Measurements from ENCODE around the gene SMIM13. TPM values are rescaled to one million over a fixed set of nuclear protein-coding genes. Genes with fewer than 3 reads are reported as not detected.

SMIM13 gene
- total and polyA plus RNA-seq, 2 of the 4 experiments (the other 2 are of a cell fraction): 5.4 to 10.0 TPM

GRCh38 chr6:11101417-11101816, 7.8 kb downstream of the SMIM13 start:
- Histone ChIP-seq H4K91ac (ENCODE audit: insufficient read depth, low read depth, low read length) (no peak overlapping the region), H3K27ac (ENCODE audit: insufficient read depth, low read length) (no peak overlapping the region), H4K20me1 (ENCODE audit: insufficient read depth, low read length) (peaks cover 46% of the 10 kb centered on the region; the same call in 1 of the 2 replicates)

More at GRCh38 chr6:11101417-11101816, 7.8 kb downstream of the SMIM13 start:
- no peaks in the 10 kb centered on the region for H3K27me3 ChIP-seq (ENCODE audit: control insufficient read depth, insufficient read depth, low read length)
- ChIA-PET POLR2A (ENCODE audit: unreplicated experiment) (no interaction called here), CTCF (interaction anchor here (0.7 kb wide), 1 partner anchor 15 kb away, joined by 5 read pairs; no protein-coding TSS in a partner anchor)
- no peak overlapping the region for H2BK20ac ChIP-seq (ENCODE audit: low read depth, low read length)
- no peak overlapping the region for H4K8ac ChIP-seq (ENCODE audit: low read depth in 2 of 2, low read length in 2 of 2)
- H3K9me1 ChIP-seq (ENCODE audit: insufficient read depth, low read length): peaks cover 3% of the 10 kb centered on the region; the same call in 1 of the 2 replicates
- ATAC-seq (ENCODE audit: low read depth) (no peak), DNase-seq (no peak)
- in situ Hi-C loops (cut with MboI; ENCODE audit: low sequenced_read_pairs): no loop called here
- no peak overlapping the region for H3K4me2 ChIP-seq (ENCODE audit: low read depth, low read length)
- no peak overlapping the region for H3K4ac ChIP-seq (ENCODE audit: low read depth, low read length)
- intact Hi-C loops (cut with micrococcal nuclease): no loop called here
- no peak for TF ChIP-seq FOS (IDR thresholded peaks at IDR 0.05; ENCODE audit: low read depth, low read length)
- TF ChIP-seq, protein P1, sequence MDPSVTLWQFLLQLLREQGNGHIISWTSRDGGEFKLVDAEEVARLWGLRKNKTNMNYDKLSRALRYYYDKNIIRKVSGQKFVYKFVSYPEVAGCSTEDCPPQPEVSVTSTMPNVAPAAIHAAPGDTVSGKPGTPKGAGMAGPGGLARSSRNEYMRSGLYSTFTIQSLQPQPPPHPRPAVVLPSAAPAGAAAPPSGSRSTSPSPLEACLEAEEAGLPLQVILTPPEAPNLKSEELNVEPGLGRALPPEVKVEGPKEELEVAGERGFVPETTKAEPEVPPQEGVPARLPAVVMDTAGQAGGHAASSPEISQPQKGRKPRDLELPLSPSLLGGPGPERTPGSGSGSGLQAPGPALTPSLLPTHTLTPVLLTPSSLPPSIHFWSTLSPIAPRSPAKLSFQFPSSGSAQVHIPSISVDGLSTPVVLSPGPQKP (IDR thresholded peaks at IDR 0.05; ENCODE audit: borderline replicate concordance, low read depth, low read length): no peak
- no peak for TF ChIP-seq NFE2L2 (IDR thresholded peaks at IDR 0.05; ENCODE audit: low read depth, low read length)
- TF ChIP-seq MXI1 (IDR thresholded peaks at IDR 0.05; ENCODE audit: borderline replicate concordance, low read depth, low read length): no peak
- TF ChIP-seq RAD21 (IDR thresholded peaks at IDR 0.05; ENCODE audit: low read length): no peak
- no peak for TF ChIP-seq RFX5 (IDR thresholded peaks at IDR 0.05; ENCODE audit: low read depth, low read length)
- TF ChIP-seq SMC3 (IDR thresholded peaks at IDR 0.05; ENCODE audit: low read depth, low read length): no peak
- no peak for TF ChIP-seq POLR2A (IDR thresholded peaks at IDR 0.05; ENCODE audit: low read depth, low read length)
- no peak for TF ChIP-seq CHD1 (IDR thresholded peaks at IDR 0.05; ENCODE audit: low read depth, low read length)
- no peak for TF ChIP-seq USF2 (IDR thresholded peaks at IDR 0.05; ENCODE audit: low read depth, low read length)
- TF ChIP-seq RCOR1 (IDR thresholded peaks at IDR 0.05; ENCODE audit: insufficient replicate concordance, low read length): no peak
- TF ChIP-seq CEBPB (IDR thresholded peaks at IDR 0.05; ENCODE audit: low read depth, low read length): no peak
- no peak for TF ChIP-seq BHLHE40 (IDR thresholded peaks at IDR 0.05; ENCODE audit: low read depth, low read length)
- TF ChIP-seq MAFK (IDR thresholded peaks at IDR 0.05; ENCODE audit: low read depth, low read length): no peak
- TF ChIP-seq MAZ (IDR thresholded peaks at IDR 0.05; ENCODE audit: borderline replicate concordance, low read depth, low read length): no peak
- no peak for TF ChIP-seq CTCF (conservative IDR thresholded peaks at IDR 0.05; ENCODE audit: low read depth, low read length)
- H2AK5ac ChIP-seq (ENCODE audit: low read depth, low read length): no peak overlapping the region
- no peak overlapping the region for H3K18ac ChIP-seq (ENCODE audit: low read depth, low read length)
- no peak overlapping the region for H3K9ac ChIP-seq (ENCODE audit: low read depth, low read length)
- no peak overlapping the region for H3K14ac ChIP-seq (replicated peaks; ENCODE audit: low read depth, low read length)
- no peak overlapping the region for H2AFZ ChIP-seq (replicated peaks; ENCODE audit: low read length, poor library complexity)
- H2BK5ac ChIP-seq (ENCODE audit: low read depth, low read length, poor library complexity, severe bottlenecking): no peak overlapping the region
- no peak overlapping the region for H2AK9ac ChIP-seq (replicated peaks; ENCODE audit: low read depth, low read length, poor library complexity)
- no peaks in the 10 kb centered on the region for H3K4me1 ChIP-seq (ENCODE audit: control insufficient read depth, insufficient read depth, low read length)
- 90% methylated on average over 2 of the region's 5 CpGs; no CpG with 5 or more reads in 1 of the 2 experiments for WGBS, 2 experiments (ENCODE audit: extremely low coverage in 2 of 2, insufficient read length in 1 of 2)
- no peak overlapping the region for H2BK15ac ChIP-seq (ENCODE audit: low read depth, low read length)
- no TSS peak for BruUV-seq (replicated peaks)
- H3K56ac ChIP-seq (ENCODE audit: extremely low read depth, insufficient read depth, low read length): no peak overlapping the region
- H2BK120ac ChIP-seq (ENCODE audit: low read depth, low read length): no peak overlapping the region
- no peak overlapping the region for H3K23ac ChIP-seq (ENCODE audit: low read depth, low read length)
- dilution Hi-C loops (cut with HindIII; ENCODE audit: low sequenced_read_pairs, unreplicated experiment): no loop called here
- H3K79me1 ChIP-seq (ENCODE audit: low read depth in 1 of 2, low read length in 2 of 2): peaks cover 38 to 71% of the 10 kb centered on the region in 2 experiments
- no peak overlapping the region for H3K4me3 ChIP-seq (ENCODE audit: insufficient read depth, low read depth, low read length)
- H3K9me3 ChIP-seq (ENCODE audit: control insufficient read depth, insufficient read depth, low read length): peaks cover 3% of the 10 kb centered on the region; the same call in 1 of the 2 replicates
- H3K36me3 ChIP-seq (ENCODE audit: control insufficient read depth, insufficient read depth, low read length): no peaks in the 10 kb centered on the region; the same call in 1 of the 2 replicates
- H4K5ac ChIP-seq (ENCODE audit: low read depth, low read length): no peak overlapping the region
